DOHH2 (cell line): Measurements from ENCODE around the gene TM6SF1.

Experiments used
- CTCF ChIP-seq: fragments of 200-600 bp; sonication (generic); IDR thresholded peaks from one replicate; pipeline ENCODE4 v1.5.1; 2014; ENCODE audit warnings: antibody characterized with exemption, mild to moderate bottlenecking, low read depth, low read length; ENCODE audit not compliant: poor library complexity, severe bottlenecking
- EZH2phosphoT487 ChIP-seq: fragments of 200-600 bp; sonication (generic); IDR thresholded peaks from 2 replicates; pipeline ENCODE4 v1.6.1; 2017; ENCODE audit warnings: borderline replicate concordance, mild to moderate bottlenecking, antibody characterized with exemption, low read length, moderate library complexity, mixed read lengths

GRCh38 chr15:83064859-83065258 is 42.6 kb upstream of the TM6SF1 start:
- TF ChIP-seq CTCF (no peak), EZH2phosphoT487 (no peak)
